ENCODE data around the gene SNRNP40. TPM values are rescaled to one million over a fixed set of nuclear protein-coding genes. Genes with fewer than 3 reads are reported as not detected.

SNRNP40 gene
- total RNA-seq, 1 donor from 2014 or later = 58.5 TPM

- no peak for DNase-seq (ENCODE audit: extremely low read depth, low read depth, low spot score)
Measured at GRCh38 chr1:31234123-31234708, 62.4 kb downstream of the SNRNP40 start.

DNA sequence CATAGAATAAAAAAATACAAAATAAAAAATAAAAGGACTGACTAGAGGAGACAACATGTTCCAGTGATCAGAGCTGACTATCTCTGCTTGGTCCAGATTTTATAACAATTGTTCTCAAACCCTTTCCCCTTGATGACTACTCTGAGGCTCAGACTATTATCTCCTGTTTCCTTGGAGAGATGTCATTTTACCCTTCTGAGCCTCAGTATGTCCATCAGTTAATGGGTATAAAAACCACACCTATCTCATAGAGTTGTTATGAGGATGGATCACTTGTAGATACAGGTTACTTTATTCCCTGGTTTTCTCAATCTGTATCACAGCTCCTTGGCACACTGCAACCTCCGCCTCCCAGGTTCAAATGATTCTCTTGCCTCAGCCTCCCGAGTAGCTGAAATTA is 63.9 kb downstream of the SNRNP40 start:
- DNase-seq (ENCODE audit: extremely low read depth, low read depth, low spot score) = no peak

DNA sequence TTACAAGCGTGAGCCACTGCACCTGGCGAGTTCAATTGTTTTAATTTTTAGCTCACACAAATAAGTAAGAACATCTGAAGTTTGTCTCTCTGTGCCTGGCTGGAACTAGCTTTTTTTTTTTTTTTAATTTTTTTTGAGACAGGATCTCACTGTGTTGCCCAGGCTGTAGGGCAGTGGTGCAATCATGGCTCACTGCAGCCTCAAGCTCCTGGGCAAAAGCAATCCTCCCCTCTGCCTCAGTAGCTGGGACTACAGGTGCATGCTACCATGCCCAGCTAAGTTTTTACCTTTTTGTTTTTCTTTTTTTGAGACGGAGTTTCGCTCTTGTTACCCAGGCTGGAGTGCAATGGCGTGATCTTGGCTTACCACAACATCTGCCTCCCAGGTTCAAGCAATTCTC is 64.8 kb downstream of the SNRNP40 start:
- no peak for DNase-seq (ENCODE audit: extremely low read depth, low read depth, low spot score)

GRCh38 chr1:31230378-31230777 is 66.2 kb downstream of the SNRNP40 start:
- DNase-seq (ENCODE audit: extremely low read depth, low read depth, low spot score) = no peak

DNA sequence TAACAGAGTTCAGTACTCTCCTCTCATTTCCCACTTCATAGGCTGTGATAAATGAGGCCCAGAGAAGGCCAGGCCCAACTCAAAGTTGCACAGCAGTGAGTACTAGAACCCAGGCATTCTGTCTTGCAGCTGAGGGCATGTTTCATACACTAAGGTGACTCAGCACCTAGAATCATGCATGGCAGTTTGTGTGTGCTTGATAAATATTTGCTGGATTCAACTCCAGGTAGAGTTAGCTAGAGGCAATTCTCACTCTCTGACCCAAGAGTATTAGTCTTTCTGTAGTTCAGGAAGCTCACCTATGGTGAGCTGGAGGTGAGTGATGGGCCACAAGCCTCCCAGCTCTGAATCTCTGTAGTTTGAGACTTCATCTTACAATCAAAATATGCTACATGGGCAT is 67.6 kb downstream of the SNRNP40 start:
- DNase-seq (ENCODE audit: extremely low read depth, low read depth, low spot score) = no peak

GRCh38 chr1:31227891-31228568 is 68.6 kb downstream of the SNRNP40 start:
- no peak for DNase-seq (ENCODE audit: extremely low read depth, low read depth, low spot score)

DNA sequence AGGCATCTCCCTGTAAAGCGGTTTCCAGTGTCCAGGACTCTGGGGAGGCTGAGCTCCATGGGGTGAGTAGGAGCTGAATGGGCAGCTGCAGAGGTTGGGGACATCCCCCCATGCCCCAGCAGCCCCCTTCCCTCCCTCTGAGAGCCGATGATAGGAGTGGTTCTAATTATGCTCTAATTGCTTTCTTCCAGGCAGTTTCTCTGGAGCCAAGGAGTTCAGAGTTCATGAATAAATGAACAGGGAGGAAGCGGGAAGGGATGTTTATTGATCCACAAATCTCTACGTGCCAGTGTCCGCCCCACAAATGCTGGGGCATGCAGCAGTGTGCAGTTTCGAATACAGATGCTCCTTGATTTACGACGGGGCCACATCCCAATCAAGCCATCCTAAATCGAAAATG is 72.5 kb downstream of the SNRNP40 start:
- DNase-seq (ENCODE audit: extremely low read depth, low read depth, low spot score) = no peak

DNA sequence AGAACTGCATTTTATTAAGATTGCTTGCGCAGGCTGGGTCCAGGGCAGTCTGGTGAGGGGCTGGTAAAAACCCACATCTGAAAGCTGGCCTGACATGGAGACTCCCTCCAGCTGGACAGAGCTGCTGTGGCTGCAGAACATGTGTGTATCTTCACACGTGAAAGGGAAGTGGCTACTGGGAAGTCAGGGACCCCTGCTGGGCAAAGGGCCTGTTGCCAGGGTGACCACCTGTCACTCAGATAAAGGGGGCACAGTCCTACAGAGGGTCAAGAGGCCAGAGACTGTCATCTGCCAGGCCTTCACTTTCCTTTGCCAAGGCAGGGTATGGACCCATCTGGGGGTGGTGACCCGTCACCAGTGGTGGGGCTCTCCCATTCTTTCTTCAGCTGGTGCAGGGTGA is 74.4 kb downstream of the SNRNP40 start:
- no peak for DNase-seq (ENCODE audit: extremely low read depth, low read depth, low spot score)

GRCh38 chr1:31221072-31221471 is 75.5 kb downstream of the SNRNP40 start:
- DNase-seq (ENCODE audit: extremely low read depth, low read depth, low spot score) = no peak

GRCh38 chr1:31219489-31219888 is 77.1 kb downstream of the SNRNP40 start:
- no peak for DNase-seq (ENCODE audit: extremely low read depth, low read depth, low spot score)

- no peak for DNase-seq (ENCODE audit: extremely low read depth, low read depth, low spot score)
Measured at GRCh38 chr1:31218705-31219104, 77.9 kb downstream of the SNRNP40 start.

DNA sequence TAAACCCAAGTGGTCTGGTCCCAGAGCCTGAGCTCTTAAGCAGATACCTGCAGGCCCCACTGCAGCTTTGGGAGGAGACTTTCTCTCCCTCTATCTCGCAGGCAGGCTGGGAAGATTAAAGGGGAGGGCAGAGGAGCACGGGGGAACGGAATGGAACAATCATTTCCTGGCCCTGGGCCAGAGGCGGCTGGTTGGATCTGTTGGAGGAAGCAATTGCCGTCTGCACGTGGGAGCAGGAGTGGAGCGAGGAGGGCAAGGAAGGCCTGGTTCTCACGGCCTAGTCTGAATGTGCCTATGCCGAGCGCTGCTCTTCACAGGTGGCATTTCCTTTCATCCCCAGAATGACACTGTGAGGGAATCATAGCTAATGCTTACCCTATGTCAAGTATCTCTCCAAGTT is 80.6 kb downstream of the SNRNP40 start:
- DNase-seq (ENCODE audit: extremely low read depth, low read depth, low spot score) = peak; percentile 39

DNA sequence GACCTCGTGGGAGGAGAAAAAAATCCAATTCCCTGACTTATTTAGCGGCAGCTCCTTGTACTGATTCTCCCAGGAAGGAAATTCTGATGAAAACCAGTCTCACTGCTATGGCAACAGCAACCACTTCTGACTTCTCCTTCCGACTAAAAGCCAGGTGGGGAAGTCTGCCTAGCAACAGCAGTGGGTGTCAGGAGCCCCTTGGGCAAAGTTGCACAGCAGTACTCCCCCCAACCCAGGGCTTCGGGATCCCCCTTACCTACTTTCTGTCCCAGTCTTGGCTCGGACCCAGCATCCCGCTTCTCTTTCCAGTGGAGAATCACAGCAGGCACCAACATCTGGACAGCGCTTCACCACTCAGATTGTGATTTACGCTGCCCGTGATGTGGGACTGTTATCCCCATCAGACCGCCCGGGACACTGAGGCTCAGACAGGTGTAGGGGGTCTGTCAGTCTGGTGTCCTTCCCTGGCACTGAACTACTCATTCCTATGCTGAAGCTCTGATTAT is 81.5 kb downstream of the SNRNP40 start:
- no peak for DNase-seq (ENCODE audit: extremely low read depth, low read depth, low spot score)

DNA sequence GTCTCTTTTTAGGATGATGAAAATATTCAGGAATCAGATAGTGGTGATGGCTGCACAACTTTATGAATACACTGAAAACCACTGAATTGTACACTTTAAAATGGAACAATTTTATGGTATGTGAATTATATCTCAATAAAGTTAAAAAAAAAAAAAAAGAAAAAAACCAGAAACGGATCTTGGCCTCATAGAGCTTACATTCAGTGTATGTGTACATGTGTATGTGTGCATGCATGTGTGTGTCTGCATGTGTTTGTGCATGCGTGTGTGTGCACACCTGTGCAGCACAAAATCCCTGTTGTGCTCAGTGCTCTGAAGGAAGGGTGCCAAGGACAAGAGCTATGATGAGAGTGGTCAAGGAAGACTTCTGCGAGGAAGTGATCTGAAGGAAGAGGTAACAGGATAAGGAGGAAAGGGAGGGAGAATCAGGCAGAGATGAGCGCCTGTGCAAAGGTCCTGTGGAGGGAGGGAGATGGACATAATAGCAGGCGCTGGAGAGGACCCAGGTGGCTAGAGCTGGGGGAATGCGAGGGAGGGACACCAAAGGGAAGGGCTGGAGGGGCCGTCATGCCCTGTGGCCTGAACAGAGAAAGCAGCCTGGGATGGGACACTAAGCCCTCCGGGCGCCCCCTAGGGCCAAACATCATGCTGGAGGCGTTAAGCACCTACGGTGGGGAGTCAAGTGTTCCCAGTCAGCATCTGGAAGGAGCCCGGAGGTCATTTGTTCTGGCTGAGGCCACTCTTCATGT is 82.1 kb downstream of the SNRNP40 start:
- DNase-seq (ENCODE audit: extremely low read depth, low read depth, low spot score) = no peak

Other genes starting within 250 kb of the SNRNP40 start
- 64.3 and 74.7 TPM in 2 replicates for gene PUM1, start 231.1 kb downstream of the SNRNP40 start, total RNA-seq
- 0.15 TPM in 1 of 2 replicates, not detected in the other for gene NKAIN1, start 56.9 kb downstream of the SNRNP40 start, total RNA-seq
- 28.2 and 44.0 TPM in 2 replicates for gene ZCCHC17, start 244 bp upstream of the SNRNP40 start, total RNA-seq
- 9.3 TPM in 1 of 2 replicates, not detected in the other for gene FABP3, start 76.3 kb upstream of the SNRNP40 start, total RNA-seq
- gene SERINC2, start 116.4 kb upstream of the SNRNP40 start, total RNA-seq = 38.4 and 43.5 TPM in 2 replicates

Data from glomerular endothelial cell (primary cell).